Gastroesophageal sphincter (tissue), 3 donors: ENCODE measurements around the gene NUP210L.

Experiments
- CTCF ChIP-seq, 4 experiments: fragments of 200-600 bp in 2 of 4; fragments of 450-650 bp in 2 of 4; sonication (generic) in 1 of 4; IDR thresholded peaks; one replicate each; pipeline ENCODE4 v1.5.1; 2017 to 2019; ENCODE audit warnings: antibody characterized with exemption in 4 of 4, mild to moderate bottlenecking in 2 of 4, moderate library complexity in 2 of 4
- POLR2AphosphoS5 ChIP-seq: sonication (generic); formaldehyde crosslinking; IDR thresholded peaks from one replicate; pipeline ENCODE4 v1.6.1; 2017; ENCODE audit warnings: antibody characterized with exemption

GRCh38 chr1:153973071-153973470 is 181.8 kb downstream of the NUP210L start:
- TF ChIP-seq POLR2AphosphoS5 (no peak), CTCF (IDR thresholded peaks at IDR 0.05) (no peak)
